Caco-2 (cell line): Measurements from ENCODE around the gene ARRB2. TPM values are rescaled to one million over a fixed set of nuclear protein-coding genes. Genes with fewer than 3 reads are reported as not detected.

Experiments
- BruUV-seq: library from RNA; stranded (reverse); fragments of 400-500 nt; replicated peaks from 2 replicates; lab custom pipeline; 2021; lab: Mats Ljungman, UMichigan
- CTCF ChIA-PET: fragments of 300-600 bp; sonication (Branson Sonifier 250); formaldehyde crosslinking; loops from one replicate; lab custom pipeline; 2022; ENCODE audit warnings: antibody characterized with exemption; lab: Charles Lee
- POLR2A ChIA-PET: fragments of 300-600 bp; sonication (Branson Sonifier 250); formaldehyde crosslinking; loops from one replicate; lab custom pipeline; 2022; ENCODE audit warnings: antibody characterized with exemption; lab: Charles Lee
- DNase-seq, 2 experiments: peaks; one replicate each; pipeline versions ENCODE4 v3.0.0 to v3.0.0-alpha.2; 2020 to 2022
- H3K27me3 ChIP-seq: replicated peaks from 2 replicates; pipeline ENCODE4 v1.6.0; 2011; ENCODE audit warnings: low read length; ENCODE audit not compliant: control insufficient read depth, insufficient read depth
- H3K36me3 ChIP-seq: 2 replicates; pipeline ENCODE4 v1.5.1; 2011; ENCODE audit warnings: low read length; ENCODE audit not compliant: control insufficient read depth, insufficient read depth
- H3K4me1 ChIP-seq: fragments of 250-450 bp; sonication (Bioruptor Pico); 2 replicates; pipeline ENCODE4 v1.5.1; 2020; ENCODE audit warnings: mild to moderate bottlenecking
- H3K4me3 ChIP-seq: 2 replicates; pipeline ENCODE4 v1.5.1; 2011; ENCODE audit warnings: low read depth, mild to moderate bottlenecking, control low read depth, low read length
- H3K9me3 ChIP-seq: fragments of 250-450 bp; sonication (Bioruptor Pico); 2 replicates; pipeline ENCODE4 v1.5.1; 2020; ENCODE audit warnings: mild to moderate bottlenecking, moderate library complexity
- H3K27ac Mint-ChIP-seq: one replicate; pipeline ENCODE4 v1.8.0; 2022; ENCODE audit warnings: mixed read lengths; ENCODE audit not compliant: unreplicated experiment
- H3K27me3 Mint-ChIP-seq: one replicate; pipeline ENCODE4 v1.8.0; 2022; ENCODE audit warnings: mixed read lengths; ENCODE audit not compliant: insufficient read depth, unreplicated experiment
- H3K36me3 Mint-ChIP-seq: one replicate; pipeline ENCODE4 v1.8.0; 2022; ENCODE audit warnings: mild to moderate bottlenecking, mixed read lengths; ENCODE audit not compliant: insufficient read depth, unreplicated experiment
- H3K4me1 Mint-ChIP-seq: one replicate; pipeline ENCODE4 v1.8.0; 2022; ENCODE audit warnings: low read depth, mixed read lengths; ENCODE audit not compliant: unreplicated experiment
- H3K4me3 Mint-ChIP-seq: one replicate; pipeline ENCODE4 v1.8.0; 2022; ENCODE audit warnings: mild to moderate bottlenecking, moderate library complexity, mixed read lengths; ENCODE audit not compliant: unreplicated experiment
- H3K9me3 Mint-ChIP-seq: one replicate; pipeline ENCODE4 v1.8.0; 2022; ENCODE audit warnings: mixed read lengths; ENCODE audit not compliant: unreplicated experiment
- CTCF ChIP-seq, 2 experiments: fragments of 200-600 bp in 1 of 2; IDR thresholded peaks; 1 replicate in 1 of 2; 2 replicates in 1 of 2; pipeline versions ENCODE4 v1.5.1 to v1.8.0; 2011 to 2022; ENCODE audit warnings: antibody characterized with exemption in 1 of 2, control low read depth in 1 of 2, inconsistent platforms in 1 of 2, low read depth in 1 of 2, low read length in 1 of 2, mild to moderate bottlenecking in 1 of 2, moderate library complexity in 1 of 2; ENCODE audit not compliant: insufficient read depth in 1 of 2, severe bottlenecking in 1 of 2, unreplicated experiment in 1 of 2
- intact Hi-C: fragments of 100-400 bp; cut with micrococcal nuclease; formaldehyde crosslinking; loops from one replicate; pipeline ENCODE4 v1.10.0; 2022; ENCODE audit not compliant: unreplicated experiment
- total RNA-seq: library from RNA; stranded (reverse); gene quantifications from 2 replicates; pipeline ENCODE4 v1.2.3, GENCODE V29; 2022

The ARRB2 gene
- total RNA-seq, 1 experiment from 2014 or later = 37.1 TPM

- no peaks in the 10 kb centered on the region for H3K27me3 ChIP-seq
- Mint-ChIP-seq H3K9me3 (no peaks in the 10 kb centered on the region), H3K27ac (no peak overlapping the region), H3K36me3 (peaks cover 6% of the 10 kb centered on the region), H3K27me3 (no peaks in the 10 kb centered on the region), H3K4me3 (no peak overlapping the region), H3K4me1 (no peaks in the 10 kb centered on the region)
- H3K36me3 ChIP-seq = no peaks in the 10 kb centered on the region
- H3K4me3 ChIP-seq = no peak overlapping the region
- no peak for DNase-seq
- intact Hi-C loops = no loop called here
- CTCF ChIA-PET = no interaction called here
- POLR2A ChIA-PET = no interaction called here
- no peaks in the 10 kb centered on the region for H3K4me1 ChIP-seq
- TF ChIP-seq CTCF (IDR thresholded peaks at IDR 0.05; ENCODE audit: insufficient read depth in 1 of 2, low read depth in 1 of 2, low read length in 1 of 2, severe bottlenecking in 1 of 2, unreplicated experiment in 1 of 2) = no peak
- no TSS peak for BruUV-seq
- H3K9me3 ChIP-seq = no peaks in the 10 kb centered on the region
Observed at GRCh38 chr17:4743898-4744297, 33.5 kb downstream of the ARRB2 start.

- H3K27me3 ChIP-seq = no peaks in the 10 kb centered on the region
- no peak overlapping the region for H3K27ac Mint-ChIP-seq
- H3K4me3 Mint-ChIP-seq = no peak overlapping the region
- no peaks in the 10 kb centered on the region for H3K9me3 Mint-ChIP-seq
- H3K4me3 ChIP-seq = no peak overlapping the region
- TF ChIP-seq CTCF (IDR thresholded peaks at IDR 0.05; ENCODE audit: insufficient read depth in 1 of 2, low read depth in 1 of 2, low read length in 1 of 2, severe bottlenecking in 1 of 2, unreplicated experiment in 1 of 2) = no peak
- no peaks in the 10 kb centered on the region for H3K36me3 ChIP-seq
- H3K4me1 Mint-ChIP-seq = no peaks in the 10 kb centered on the region
- no peaks in the 10 kb centered on the region for H3K4me1 ChIP-seq
- H3K9me3 ChIP-seq = no peaks in the 10 kb centered on the region
- CTCF ChIA-PET = no interaction called here
- POLR2A ChIA-PET = no interaction called here
- peaks cover 2% of the 10 kb centered on the region for H3K36me3 Mint-ChIP-seq
- intact Hi-C loops = no loop called here
- no peaks in the 10 kb centered on the region for H3K27me3 Mint-ChIP-seq
- BruUV-seq = no TSS peak
- no peak for DNase-seq
Observed at GRCh38 chr17:4744999-4745969, 34.9 kb downstream of the ARRB2 start.

- no peaks in the 10 kb centered on the region for H3K9me3 ChIP-seq
- H3K4me1 ChIP-seq = no peaks in the 10 kb centered on the region
- Mint-ChIP-seq H3K36me3 (no peaks in the 10 kb centered on the region), H3K9me3 (no peaks in the 10 kb centered on the region), H3K27ac (no peak overlapping the region), H3K4me3 (no peak overlapping the region), H3K4me1 (no peaks in the 10 kb centered on the region), H3K27me3 (no peaks in the 10 kb centered on the region)
- intact Hi-C loops = no loop called here
- no peak for TF ChIP-seq CTCF (IDR thresholded peaks at IDR 0.05; ENCODE audit: insufficient read depth in 1 of 2, low read depth in 1 of 2, low read length in 1 of 2, severe bottlenecking in 1 of 2, unreplicated experiment in 1 of 2)
- H3K27me3 ChIP-seq = no peaks in the 10 kb centered on the region
- ChIA-PET CTCF (no interaction called here), POLR2A (no interaction called here)
- no peak overlapping the region for H3K4me3 ChIP-seq
- DNase-seq = no peak
- H3K36me3 ChIP-seq = no peaks in the 10 kb centered on the region
- BruUV-seq = no TSS peak
Observed at GRCh38 chr17:4747847-4748246, 37.4 kb downstream of the ARRB2 start.
